Ammon's horn (tissue), 1 donor: ENCODE results near the gene ULK4.

Experiments
- DNase-seq: peaks from one replicate; pipeline ENCODE4 v3.0.0-alpha.2; 2016; ENCODE audit warnings: low spot score

ULK4 gene

GRCh38 chr3:41222012-41222411 lies 739.9 kb downstream of the ULK4 start:
- no peak for DNase-seq

- DNase-seq = no peak
Observed at GRCh38 chr3:41220906-41221677, 740.8 kb downstream of the ULK4 start.

- DNase-seq = no peak
Observed at GRCh38 chr3:41219424-41219823, 742.5 kb downstream of the ULK4 start.

GRCh38 chr3:41216993-41217392 lies 744.9 kb downstream of the ULK4 start:
- DNase-seq = no peak

GRCh38 chr3:41216422-41216821 lies 745.5 kb downstream of the ULK4 start:
- DNase-seq = no peak

GRCh38 chr3:41213588-41213987 lies 748.3 kb downstream of the ULK4 start:
- no peak for DNase-seq

GRCh38 chr3:41212088-41212487 lies 749.8 kb downstream of the ULK4 start:
- DNase-seq = no peak

- no peak for DNase-seq
Observed at GRCh38 chr3:41210966-41211365, 750.9 kb downstream of the ULK4 start.

GRCh38 chr3:41209646-41210045 lies 752.3 kb downstream of the ULK4 start:
- DNase-seq = no peak

- DNase-seq = no peak
Observed at GRCh38 chr3:41208507-41209220, 753.2 kb downstream of the ULK4 start.

- no peak for DNase-seq
Observed at GRCh38 chr3:41207355-41207754, 754.5 kb downstream of the ULK4 start.

- no peak for DNase-seq
Observed at GRCh38 chr3:41205591-41205990, 756.3 kb downstream of the ULK4 start.

- DNase-seq = no peak
Observed at GRCh38 chr3:41204369-41204768, 757.5 kb downstream of the ULK4 start.

- DNase-seq = peak; percentile 56
Observed at GRCh38 chr3:41202834-41203345, 759.0 kb downstream of the ULK4 start.

GRCh38 chr3:41202075-41202833 lies 759.6 kb downstream of the ULK4 start:
- no peak for DNase-seq

- peak; percentile 31 for DNase-seq
Observed at GRCh38 chr3:41200669-41201021, 761.3 kb downstream of the ULK4 start.

GRCh38 chr3:41199866-41200668 lies 761.8 kb downstream of the ULK4 start:
- peak; percentile 30 for DNase-seq

GRCh38 chr3:41198950-41199865 lies 762.7 kb downstream of the ULK4 start, which contains the start of gene CTNNB1:
TSS of gene CTNNB1 (plus strand) at chr3:41199505. CDS start at chr3:41224069, 24,564 bp downstream.
- peak; percentile 93 for DNase-seq

GRCh38 chr3:41198526-41198925 lies 763.4 kb downstream of the ULK4 start:
- DNase-seq = peak; percentile 50

- no peak for DNase-seq
Observed at GRCh38 chr3:41198046-41198445, 763.9 kb downstream of the ULK4 start.
